ENCODE data around the gene FANCD2OS.
"Not testable (repeated sequence)": the region's sequence is repeated elsewhere in the genome, so short reads cannot be mapped to it uniquely, and the experiment has no call there.

The FANCD2OS gene

DNA sequence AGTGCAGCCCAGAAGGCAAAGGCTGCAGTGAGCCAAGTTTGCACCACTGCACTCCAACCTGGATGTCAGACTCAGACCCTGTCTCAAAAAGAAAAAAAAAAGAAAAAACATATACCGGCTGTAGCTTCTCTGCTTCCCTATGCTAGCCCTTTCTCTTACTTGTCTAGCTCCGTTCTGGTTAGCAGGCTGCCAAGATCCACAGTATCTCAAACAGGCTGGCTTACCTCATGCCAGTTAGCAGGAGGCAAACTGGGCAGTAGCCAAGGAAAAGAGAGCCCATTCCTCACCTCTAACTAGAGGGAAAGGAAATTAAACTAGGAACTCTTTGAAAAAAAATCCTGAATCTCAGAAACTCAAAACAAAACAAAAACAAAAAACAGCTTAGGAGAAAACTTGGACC is 16.7 kb downstream of the FANCD2OS start:
- not testable (repeated sequence) for DNase-seq

DNA sequence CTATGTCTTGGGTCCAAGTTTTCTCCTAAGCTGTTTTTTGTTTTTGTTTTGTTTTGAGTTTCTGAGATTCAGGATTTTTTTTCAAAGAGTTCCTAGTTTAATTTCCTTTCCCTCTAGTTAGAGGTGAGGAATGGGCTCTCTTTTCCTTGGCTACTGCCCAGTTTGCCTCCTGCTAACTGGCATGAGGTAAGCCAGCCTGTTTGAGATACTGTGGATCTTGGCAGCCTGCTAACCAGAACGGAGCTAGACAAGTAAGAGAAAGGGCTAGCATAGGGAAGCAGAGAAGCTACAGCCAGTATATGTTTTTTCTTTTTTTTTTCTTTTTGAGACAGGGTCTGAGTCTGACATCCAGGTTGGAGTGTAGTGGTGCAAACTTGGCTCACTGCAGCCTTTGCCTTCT is 17.3 kb downstream of the FANCD2OS start:
- DNase-seq: not testable (repeated sequence)

DNA sequence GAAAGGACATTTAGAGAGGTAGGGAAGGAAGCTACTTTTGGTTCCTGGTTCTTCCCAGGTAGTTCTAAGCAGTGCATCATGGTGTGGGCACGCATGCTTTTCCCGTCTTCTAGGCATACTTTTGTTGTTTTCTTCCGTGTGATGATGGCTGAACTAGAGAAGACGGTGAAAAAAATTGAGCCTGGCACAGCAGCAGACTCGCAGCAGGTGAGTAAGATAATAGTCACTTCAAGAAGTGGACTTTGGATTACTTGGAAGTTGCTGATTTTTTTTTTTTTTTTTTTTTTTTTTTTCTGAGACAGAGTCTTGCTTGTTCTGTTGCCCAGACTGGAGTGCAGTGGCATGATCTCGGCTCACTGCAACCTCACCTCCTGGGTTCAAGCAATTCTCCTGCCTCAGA is 17.9 kb downstream of the FANCD2OS start:
- no peak for DNase-seq

DNA sequence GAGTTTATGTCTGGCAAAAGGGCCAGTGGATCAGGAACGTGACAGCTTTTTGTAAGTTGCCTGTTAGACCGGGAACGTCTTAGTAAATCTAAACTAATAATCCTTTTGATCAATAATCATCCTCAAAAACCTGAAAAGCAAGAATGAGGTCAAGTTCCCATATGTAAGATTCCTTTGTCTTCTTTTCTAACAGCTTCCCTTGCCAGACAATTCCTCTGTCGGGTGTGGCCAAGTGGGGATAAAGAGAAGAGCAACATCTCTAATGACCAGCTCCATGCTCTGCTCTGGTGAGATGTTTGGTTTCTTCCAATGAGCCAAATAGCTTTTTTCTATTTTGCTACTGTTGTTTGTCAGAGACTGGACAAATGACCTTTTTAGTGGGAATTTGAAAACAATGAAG is 19.8 kb downstream of the FANCD2OS start:
- DNase-seq: no peak

DNA sequence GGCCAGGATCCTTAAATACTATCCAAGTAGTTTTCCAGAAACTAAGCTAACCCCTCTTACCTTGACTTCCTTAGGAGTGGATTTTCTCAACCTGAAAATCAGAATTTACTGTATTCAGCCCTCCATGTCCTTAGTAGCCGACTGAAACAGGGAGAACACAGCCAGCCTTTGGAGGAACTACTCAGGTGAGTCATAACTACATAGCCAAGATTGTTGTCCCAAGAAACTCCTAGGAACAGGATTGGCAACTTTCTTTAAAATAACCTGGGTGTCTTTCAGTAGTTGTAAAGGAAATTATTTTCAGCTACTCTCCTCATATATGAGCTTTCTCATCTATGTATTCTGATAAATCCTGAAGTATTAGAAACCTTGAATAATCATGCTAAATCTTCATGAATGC is 22.3 kb downstream of the FANCD2OS start:
- DNase-seq: no peak

DNA sequence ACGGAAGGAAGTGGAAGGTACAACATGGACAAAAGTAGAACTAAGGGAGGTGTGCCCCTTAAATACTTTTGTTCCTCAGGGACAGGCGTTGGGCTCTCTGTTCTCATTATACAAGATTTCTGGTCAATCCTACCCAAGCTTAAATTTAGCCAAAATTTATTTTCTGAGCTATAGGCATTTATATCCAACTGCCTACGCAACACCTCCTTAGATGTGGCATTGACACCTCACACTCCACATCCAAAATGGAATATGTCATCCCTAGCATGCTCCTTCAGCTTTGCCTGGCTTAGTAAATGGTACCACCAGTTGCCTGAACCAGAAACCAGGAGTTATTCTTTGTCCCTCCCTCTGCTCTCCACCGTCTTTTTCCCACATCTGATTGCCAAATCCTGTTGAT is 26.2 kb downstream of the FANCD2OS start:
- no peak for DNase-seq

DNA sequence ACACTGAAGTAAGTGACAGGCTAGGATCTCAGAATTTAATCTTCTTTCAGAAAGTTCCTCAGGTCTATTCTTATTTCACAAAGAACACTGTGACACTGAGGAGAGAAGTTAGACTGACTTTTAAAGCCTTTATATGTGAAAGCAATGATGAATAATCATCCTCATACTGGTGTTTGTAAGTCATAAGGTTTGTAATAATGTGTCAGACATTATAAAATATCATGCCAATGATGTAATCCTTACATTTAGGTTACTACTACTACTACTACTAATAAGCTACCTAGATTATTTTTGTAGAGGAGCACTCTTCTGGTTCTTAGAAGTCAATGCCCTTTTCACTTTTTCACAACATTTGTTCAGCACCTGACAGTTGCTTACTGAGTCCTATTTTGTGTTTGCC is 33.4 kb downstream of the FANCD2OS start:
- DNase-seq: no peak

DNA sequence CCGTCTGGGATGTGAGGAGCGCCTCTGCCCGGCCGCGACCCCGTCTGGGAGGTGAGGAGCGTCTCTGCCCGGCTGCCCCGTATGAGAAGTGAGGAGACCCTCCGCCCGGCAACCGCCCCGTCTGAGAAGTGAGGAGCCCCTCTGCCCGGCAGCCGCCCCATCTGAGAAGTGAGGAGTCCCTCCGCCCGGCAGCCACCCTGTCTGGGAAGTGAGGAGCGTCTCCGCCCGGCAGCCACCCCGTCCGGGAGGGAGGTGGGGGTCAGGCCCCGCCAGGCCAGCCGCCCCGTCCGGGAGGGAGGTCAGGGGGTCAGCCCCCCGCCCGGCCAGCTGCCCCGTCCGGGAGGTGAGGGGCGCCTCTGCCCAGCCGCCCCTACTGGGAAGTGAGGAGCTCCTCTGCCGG is 38.0 kb downstream of the FANCD2OS start:
- not testable (repeated sequence) for DNase-seq

DNA sequence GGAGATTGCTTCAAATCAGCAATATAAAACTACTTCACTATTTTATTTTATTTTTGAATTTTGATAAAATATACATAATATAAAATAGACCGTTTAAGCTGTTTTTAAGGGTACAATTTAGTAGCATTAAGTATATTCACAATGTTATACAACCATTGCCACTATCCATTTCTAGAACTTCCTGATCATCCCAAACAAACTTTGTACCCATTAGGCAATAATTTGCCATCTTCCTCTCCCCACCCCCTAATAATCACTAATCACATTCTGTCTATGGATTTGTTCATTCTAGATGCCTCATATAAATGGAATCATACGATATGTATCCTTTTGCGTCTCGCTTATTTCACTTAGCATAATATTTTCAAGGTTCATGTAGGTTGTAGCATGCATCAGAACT is 53.0 kb downstream of the FANCD2OS start:
- no peak for DNase-seq

Data from T1000 (cell line).